Measurements from ENCODE around the gene MPHOSPH8. TPM values are rescaled to one million over a fixed set of nuclear protein-coding genes. Genes with fewer than 3 reads are reported as not detected.
"Not testable (repeated sequence)": the region's sequence is repeated elsewhere in the genome, so short reads cannot be mapped to it uniquely, and the experiment has no call there.

MPHOSPH8 gene
- total RNA-seq, 1 donor from 2014 or later, result 16.4 TPM

DNA sequence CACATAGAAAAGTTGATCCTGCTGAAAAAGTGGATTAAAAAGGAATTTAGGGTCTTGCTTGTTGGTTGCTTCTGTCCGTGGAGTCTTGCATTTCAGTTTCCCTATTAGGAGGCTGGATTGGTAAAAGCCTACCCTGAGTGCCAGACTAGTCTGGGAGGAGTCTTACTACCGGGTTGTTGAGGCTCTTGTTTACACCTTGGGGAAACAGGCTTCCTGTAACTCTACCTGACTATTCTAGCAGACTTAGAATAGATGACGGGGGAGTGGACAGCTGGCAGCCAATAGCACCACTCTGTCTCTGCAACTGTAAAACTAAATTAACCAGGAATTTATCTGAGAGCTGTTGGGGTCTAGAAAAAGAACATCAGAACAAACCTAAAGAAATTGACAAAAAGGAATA, 11.3 kb upstream of the MPHOSPH8 start:
- no peak for DNase-seq (ENCODE audit: low read depth)
- TF ChIP-seq, protein P1, sequence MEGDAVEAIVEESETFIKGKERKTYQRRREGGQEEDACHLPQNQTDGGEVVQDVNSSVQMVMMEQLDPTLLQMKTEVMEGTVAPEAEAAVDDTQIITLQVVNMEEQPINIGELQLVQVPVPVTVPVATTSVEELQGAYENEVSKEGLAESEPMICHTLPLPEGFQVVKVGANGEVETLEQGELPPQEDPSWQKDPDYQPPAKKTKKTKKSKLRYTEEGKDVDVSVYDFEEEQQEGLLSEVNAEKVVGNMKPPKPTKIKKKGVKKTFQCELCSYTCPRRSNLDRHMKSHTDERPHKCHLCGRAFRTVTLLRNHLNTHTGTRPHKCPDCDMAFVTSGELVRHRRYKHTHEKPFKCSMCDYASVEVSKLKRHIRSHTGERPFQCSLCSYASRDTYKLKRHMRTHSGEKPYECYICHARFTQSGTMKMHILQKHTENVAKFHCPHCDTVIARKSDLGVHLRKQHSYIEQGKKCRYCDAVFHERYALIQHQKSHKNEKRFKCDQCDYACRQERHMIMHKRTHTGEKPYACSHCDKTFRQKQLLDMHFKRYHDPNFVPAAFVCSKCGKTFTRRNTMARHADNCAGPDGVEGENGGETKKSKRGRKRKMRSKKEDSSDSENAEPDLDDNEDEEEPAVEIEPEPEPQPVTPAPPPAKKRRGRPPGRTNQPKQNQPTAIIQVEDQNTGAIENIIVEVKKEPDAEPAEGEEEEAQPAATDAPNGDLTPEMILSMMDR (conservative IDR thresholded peaks at IDR 0.05; ENCODE audit: low read depth, low read length), result no peak
- no peak overlapping the region for H3K4me3 ChIP-seq (ENCODE audit: low read depth, low read length)

DNA sequence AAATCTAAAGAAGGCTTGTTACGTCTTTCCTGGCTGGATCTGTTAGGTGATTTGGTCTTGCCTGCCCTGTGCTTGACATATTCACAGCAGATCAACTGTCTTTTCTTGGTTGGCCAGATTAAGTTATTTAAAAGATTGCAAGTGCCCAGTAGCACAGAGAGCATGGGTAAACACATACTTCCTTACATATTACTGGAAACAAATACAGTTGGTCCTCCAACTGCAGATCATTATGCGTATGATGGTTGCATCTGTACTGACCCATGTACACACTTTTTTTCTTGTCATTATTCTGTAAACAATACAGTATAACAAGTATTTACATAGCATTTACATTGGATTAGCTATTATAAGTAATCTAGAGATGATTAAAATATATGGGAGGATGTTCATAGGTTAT, 9.2 kb upstream of the MPHOSPH8 start:
- H3K4me3 ChIP-seq (ENCODE audit: low read depth, low read length), result no peak overlapping the region
- DNase-seq (ENCODE audit: low read depth), result no peak
- TF ChIP-seq, protein P1 (conservative IDR thresholded peaks at IDR 0.05; ENCODE audit: low read depth, low read length), result no peak

DNA sequence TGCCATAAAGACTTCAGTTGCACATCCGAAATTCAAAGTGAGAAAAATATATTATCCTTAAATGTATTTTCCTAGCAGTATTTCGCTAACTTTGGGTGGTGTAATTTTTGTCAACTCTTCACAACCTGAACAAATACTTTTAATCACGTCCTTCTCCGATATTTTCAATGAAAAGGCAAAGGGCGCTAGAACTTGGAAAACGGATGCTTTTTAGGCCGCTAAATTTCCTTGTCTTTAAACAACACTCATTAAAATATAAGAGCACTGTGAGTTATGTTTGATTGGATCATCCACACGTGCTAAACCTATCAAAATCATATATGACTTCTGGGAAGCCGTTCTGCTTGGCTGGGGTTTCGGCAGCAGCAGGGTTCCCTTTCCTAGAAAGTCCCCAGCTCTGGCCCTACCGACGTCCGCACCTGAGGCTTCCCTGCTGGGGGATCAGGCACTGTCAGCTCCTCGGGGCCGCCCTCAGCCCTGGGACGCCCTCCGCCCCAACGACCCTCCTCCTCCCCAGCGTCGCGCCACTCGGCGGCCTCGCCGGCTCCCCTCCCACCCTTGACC, 462 bp upstream of the MPHOSPH8 start:
- no peak for DNase-seq (ENCODE audit: low read depth)
- TF ChIP-seq, protein P1 (conservative IDR thresholded peaks at IDR 0.05; ENCODE audit: low read depth, low read length), result no peak
- H3K4me3 ChIP-seq (ENCODE audit: low read depth, low read length), result peak overlapping the region; percentile 81

DNA sequence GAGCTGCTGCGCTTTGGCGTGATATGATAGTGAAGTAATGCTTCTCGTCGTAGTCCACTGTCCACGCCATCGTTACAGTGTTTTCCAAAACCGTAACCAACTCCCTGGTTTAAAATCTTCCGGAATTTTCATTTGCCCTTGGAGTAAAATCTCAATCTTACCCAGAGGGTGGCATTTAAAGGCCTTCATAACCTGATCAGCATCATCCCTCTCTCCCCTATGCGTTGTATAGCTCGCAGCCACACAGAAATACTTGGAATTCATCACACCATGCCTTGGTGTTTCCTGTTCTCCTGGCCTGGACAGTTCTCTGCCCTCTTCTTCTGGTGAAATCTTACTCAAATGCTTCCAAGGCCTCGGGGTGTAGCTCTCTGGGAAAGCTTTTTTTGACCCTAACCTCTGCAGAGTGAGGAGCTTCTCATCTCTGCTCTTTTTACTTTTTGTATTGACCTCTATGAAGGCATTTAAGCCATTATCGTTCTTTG, 839 bp downstream of the MPHOSPH8 start:
- TF ChIP-seq, protein P1 (conservative IDR thresholded peaks at IDR 0.05; ENCODE audit: low read depth, low read length), result no peak
- no peak for DNase-seq (ENCODE audit: low read depth)
- H3K4me3 ChIP-seq (ENCODE audit: low read depth, low read length), result peak overlapping the region; percentile 81

DNA sequence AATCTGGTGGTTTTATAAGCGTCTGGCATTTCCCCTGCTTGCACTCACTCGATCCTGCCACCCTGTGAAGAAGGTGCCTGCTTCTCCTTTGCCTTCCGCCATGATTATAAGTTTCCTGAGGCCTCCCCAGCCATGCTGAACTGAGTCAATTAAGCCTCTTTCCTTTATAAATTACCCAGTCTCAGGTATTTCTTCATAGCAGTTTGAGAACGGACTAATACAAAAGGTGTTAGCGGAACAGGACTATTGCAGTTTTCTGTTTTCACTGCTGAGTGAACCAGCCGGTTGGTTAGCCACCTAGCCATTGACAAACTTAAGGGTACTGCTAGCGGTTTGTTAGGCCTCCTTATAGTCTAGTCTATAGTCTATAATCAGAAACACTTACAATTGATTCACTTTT, 2.5 kb downstream of the MPHOSPH8 start:
- H3K4me3 ChIP-seq (ENCODE audit: low read depth, low read length); DNase-seq (ENCODE audit: low read depth): not testable (repeated sequence)

- H3K4me3 ChIP-seq (ENCODE audit: low read depth, low read length), result no peak overlapping the region
- TF ChIP-seq, protein P1 (conservative IDR thresholded peaks at IDR 0.05; ENCODE audit: low read depth, low read length), result no peak
Measured at GRCh38 chr13:19643652-19644051, 10.2 kb downstream of the MPHOSPH8 start.

DNA sequence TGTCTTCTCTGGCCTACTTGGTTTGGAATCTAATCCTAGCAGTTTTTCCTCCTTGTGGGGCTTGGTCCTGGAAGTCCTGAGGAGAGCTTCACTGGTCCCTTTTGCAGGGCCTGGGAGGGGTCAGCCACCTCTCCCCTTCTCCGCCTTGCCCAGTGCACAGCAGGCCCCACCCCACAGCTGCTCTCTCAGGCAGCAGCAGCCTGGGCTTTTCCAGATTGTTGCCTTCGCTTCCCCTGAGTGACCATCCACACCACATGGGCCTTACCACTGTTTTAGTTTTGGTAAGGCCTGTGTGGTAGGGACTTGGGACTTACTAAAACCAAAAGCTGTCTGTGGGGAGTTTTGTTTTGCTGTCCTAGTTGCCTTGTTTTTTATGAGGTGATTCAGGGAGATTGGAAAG, 11.5 kb downstream of the MPHOSPH8 start:
- no peak for DNase-seq (ENCODE audit: low read depth)
- TF ChIP-seq, protein P1 (conservative IDR thresholded peaks at IDR 0.05; ENCODE audit: low read depth, low read length), result no peak
- no peak overlapping the region for H3K4me3 ChIP-seq (ENCODE audit: low read depth, low read length)

More at GRCh38 chr13:19643652-19644051, 10.2 kb downstream of the MPHOSPH8 start:
- no peak for DNase-seq (ENCODE audit: low read depth)

Data from epithelial cell of proximal tubule (primary cell).